NCI-H1417 (cell line): ENCODE measurements around the gene SPACA5.
A peak's percentile ranks its signal among the peaks of the same experiment; 100 is the strongest.
"Not testable (repeated sequence)": the region's sequence is repeated elsewhere in the genome, so short reads cannot be mapped to it uniquely, and the experiment has no call there.

Source experiments
- DNase-seq, 3 experiments: peaks; one replicate each; lab custom pipeline; 2025; lab: John Stamatoyannopoulos, UW

The SPACA5 gene

GRCh38 chrX:48006688-48007087, at the start of gene SPACA5:
Gene SPACA5 (plus strand): TSS chrX:48006988. CDS start chrX:48007803, 815 bp downstream.
- DNase-seq = not testable (repeated sequence)

DNA sequence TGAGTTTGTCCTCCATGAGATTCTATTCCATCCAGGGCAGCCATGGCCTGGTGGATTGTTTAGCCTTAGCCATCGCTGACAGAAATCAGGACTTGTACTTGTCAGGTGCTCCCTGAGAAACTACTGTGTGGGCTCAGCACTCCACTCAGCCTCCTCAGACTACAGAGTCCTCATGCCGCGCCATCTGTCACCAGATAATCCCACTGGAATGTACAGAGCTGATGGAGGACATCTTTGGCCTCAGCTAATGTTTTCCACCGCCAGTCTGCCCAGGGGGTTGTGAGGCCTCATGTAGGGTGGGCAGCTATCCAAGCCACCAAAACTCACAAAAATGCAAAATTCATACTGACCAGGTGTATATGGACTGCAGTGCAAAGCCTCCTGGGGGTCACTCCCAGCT, 48.6 kb upstream of the SPACA5 start:
- not testable (repeated sequence) for DNase-seq

- DNase-seq = peak in 2 of 3 experiments; percentile 31 to 61
These were observed 47.9 kb upstream of the SPACA5 start for GRCh38 chrX:47958761-47959342.

DNA sequence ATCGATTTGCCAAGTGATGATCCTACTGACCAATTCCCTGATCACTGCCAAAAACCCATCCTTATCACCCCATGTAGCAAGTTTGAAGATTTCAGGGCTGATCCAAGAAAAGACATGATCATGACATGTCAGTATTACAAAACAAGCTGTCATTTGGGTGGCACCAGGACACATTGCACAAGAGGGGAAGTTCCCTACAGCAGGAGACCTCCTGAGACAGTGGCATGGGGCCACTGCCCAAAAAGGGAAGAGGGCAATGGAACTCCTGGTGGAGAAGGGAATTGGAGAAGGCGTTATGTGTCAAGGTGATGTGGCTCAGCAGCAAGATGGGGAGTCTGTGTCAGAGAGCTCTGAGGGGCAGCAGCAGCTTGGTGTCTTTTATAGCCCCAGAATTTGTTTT, 46.4 kb upstream of the SPACA5 start:
- no peak for DNase-seq

DNA sequence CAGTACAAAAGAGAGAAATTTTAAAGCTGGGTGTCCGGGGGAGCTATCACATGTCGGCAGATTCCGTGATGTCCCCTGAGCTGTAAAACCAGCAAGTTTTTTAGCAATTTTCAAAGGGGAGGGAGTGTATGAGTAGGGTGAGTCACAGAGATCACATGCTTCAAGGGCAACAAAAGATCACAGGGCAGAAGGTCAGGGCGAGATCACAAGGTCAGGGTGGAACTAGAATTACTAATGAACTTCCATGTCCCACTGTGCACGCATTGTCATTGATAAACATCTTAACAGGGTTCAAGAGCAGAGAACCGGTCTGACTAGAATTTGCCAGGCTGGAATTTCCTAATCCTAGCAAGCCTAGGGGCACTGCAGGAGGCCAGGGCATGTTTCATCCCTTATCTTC, 45.0 kb upstream of the SPACA5 start:
- DNase-seq = peak in 1 of 3 experiments; percentile 9

DNA sequence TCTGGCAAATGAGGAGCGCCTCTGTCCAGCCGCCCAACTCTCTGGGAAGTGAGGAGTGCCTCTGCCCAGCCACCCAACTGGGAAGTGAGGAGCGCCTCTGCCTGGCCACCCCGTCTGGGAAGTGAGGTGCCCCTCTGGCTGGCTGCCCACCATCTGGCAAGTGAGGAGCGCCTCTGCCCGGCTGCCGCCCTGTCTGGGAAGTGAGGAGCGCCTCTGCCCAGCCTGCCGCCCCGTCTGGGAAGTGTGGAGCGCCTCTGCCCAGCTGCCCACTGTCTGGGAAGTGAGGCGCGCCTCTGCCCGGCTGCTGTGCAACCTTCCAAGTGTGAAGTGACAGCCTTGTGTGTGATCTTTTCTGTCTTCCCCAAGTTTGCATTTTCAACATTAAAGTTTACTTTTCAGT, 41.3 kb upstream of the SPACA5 start:
- not testable (repeated sequence) for DNase-seq

- no peak for DNase-seq
These were observed 33.6 kb upstream of the SPACA5 start for GRCh38 chrX:47973235-47973634.

- no peak for DNase-seq
These were observed 30.3 kb upstream of the SPACA5 start for GRCh38 chrX:47976254-47977151.

- no peak for DNase-seq
These were observed 15.3 kb upstream of the SPACA5 start for GRCh38 chrX:47991263-47992094.

DNA sequence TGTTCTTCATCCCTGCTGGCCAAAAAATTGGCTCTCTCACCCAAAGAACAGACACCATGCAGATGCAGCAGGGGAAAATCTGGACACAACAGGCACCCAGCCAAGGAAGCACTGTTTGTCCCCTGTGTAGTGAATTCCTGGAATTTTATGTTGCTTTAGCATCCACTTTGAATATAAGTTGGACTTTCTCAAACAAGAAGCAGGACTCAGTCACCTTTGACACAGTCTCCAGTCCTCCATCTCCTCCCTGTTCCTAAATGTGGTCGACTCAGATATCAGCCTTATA, 14.8 kb upstream of the SPACA5 start:
- no peak for DNase-seq

DNA sequence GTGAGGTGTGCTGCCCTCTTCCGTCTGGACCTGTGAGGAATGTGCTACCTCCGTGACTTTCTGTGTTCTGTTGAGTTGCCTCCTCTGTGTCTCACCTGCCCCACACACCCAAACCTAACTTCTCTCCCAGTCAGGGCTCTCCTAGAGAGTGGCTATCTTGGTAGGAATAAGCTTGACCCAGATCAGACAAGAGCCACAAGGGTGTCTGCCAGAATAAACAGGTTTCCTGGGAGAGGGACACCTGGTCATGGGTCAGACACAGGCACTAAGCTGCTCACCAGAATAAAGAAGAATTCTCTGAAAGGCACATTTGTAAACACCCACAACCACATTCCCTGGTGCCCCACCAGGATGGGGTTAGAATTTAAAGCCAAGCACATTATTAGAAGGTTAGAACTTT, 14.1 kb upstream of the SPACA5 start:
- no peak for DNase-seq

- DNase-seq = no peak
These were observed 5.5 kb upstream of the SPACA5 start for GRCh38 chrX:48001260-48001659.

DNA sequence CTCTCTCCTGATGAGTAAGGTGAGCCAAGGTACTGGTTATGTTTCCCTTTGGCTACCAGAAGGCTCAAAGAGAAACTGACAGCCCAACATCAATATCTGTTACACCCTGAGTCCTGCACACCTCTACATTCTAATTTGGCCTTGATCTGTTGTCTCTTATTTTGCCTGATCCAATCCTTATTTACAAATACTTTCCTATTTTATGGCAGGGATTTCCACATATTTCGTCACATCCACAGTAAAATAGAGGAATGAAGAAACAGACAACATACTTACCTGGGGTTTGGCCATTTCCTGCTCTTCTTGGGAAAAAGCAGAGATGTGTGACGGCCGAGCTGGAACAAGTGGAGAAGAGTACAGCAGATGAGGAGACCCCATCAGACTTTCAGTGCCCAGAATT, 4.5 kb upstream of the SPACA5 start:
- no peak for DNase-seq

DNA sequence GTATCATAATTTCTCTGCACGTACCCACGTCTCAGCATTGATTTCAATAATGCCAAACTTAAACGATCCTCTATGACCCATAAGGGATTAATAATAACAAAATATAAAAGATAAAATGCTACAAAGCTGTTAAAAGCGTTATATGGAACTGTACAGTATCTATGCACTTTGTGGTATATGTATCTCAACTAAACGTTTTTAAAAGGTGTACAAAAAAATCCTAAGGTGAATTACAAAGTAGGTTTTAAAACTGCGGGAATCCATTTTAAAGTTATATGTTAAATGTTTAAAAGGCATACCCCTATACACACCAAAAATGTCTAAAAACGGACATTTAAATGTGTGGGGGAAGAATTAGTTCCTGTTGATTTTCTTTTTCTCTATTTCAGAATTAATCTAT, 3.9 kb upstream of the SPACA5 start:
- no peak for DNase-seq

DNA sequence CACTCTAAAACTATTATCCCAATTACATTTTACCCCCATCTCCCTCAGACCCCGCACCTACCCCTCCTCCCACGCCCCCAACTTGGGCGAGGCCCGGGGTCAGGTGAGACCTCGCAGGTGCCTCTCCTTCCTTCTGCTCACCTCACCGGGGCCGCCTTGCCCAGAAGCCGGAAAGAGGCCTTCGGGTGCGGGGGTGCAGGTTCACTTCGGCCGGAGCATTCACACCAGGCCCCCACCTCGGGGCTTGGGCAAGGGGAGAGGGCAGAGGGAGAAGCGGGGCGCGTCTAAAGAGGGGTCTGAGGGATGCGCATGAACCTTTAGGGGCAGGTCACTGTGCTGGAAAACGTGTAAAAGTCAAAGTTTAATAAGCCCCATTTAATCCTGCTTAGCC, 3.4 kb upstream of the SPACA5 start:
- peak in 2 of 3 experiments; percentile 40 to 53 for DNase-seq

DNA sequence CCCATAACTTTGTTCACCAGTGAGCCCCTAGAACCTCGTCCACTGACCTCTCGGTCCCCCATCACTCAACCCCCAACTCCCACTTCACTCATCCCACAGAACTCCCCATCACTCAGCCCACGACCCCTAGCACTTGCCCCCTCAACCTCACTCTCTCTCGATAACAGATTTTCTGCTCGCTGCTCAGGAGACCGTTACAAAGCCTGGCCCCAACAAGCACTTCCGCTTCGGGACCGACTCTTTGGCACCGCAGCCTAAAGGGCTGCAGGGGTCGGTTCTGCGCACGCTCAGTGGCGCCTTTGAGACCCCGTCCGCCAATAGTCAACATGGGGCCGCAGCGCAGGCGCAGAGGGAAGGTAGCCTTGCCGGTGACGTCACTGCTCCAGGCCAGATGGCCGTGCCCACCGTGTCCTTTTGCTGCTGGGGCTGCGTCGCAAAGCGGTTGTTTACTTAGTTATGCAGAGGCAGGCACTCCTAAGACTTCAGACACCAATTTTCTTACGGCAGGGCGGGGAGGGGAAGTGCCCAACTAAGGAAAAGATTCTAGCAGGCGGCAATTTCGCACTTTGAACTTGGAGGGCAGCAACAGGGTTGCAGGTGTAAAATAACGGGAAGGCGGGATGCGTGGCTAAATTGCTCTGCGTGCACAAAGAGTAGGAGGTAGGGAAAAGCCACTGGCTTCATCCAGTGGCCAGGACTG, 2.9 kb upstream of the SPACA5 start, which contains the start of gene ZNF182:
TSS of gene ZNF182 (minus strand) at position 232 of the 700 bp plus-strand sequence. CDS start 1,380 bp downstream, outside the sequence.
- peak; percentile 86 to 98 (median 95) for DNase-seq

DNA sequence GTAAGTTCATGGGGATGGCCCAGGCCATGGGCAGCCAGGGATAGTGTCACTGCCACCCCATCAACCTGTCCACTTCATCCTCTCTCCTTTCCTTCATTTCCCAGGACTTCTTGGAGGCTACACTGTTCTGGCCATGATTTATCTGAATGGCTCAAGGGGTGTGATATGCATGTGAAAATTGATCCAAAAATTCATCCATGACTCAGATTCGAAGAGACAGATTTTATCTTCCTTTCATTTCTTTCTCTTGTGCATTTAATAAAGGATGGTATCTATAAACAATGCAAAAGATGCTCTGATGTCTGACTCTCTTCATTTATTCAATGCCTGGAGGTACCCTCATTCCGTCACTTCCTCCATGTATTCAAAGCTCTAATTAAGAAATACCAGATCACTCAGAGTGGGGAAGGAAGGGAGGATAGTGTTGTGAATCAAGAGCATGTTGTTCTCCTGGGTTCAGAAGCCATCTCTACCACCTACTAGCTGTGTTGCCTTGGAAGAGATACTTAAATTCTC, 2.7 kb downstream of the SPACA5 start:
- DNase-seq = not testable (repeated sequence)

GRCh38 chrX:48016583-48017310, 10.0 kb downstream of the SPACA5 start:
- not testable (repeated sequence) for DNase-seq

DNA sequence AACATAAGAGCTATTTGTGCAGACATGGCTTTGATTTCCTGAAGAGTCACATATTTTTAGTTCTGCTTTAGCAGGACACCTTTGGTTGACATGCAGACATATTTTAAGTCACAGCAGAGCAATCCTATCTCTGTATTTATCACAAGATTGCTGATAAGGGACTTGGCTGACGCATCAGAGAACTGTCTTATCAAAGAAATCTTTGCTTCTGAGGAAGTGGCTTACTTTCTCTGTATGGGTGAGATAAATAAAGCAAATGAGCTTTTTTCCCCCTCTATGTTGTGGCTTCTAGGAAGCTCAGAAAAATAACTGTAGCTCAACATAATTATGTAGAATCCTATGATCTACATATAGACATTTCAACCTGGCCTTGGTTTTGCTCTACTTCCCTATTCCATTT, 13.1 kb downstream of the SPACA5 start:
- DNase-seq = not testable (repeated sequence)

- not testable (repeated sequence) for DNase-seq
These were observed 13.7 kb downstream of the SPACA5 start for GRCh38 chrX:48020472-48020871.
